GM18502 (cell line): ENCODE results near the gene ALDH3B1.
A peak's percentile ranks its signal among the peaks of the same experiment; 100 is the strongest.

ENCODE experiments used
- ATAC-seq: cut with Tn5 transposase; IDR thresholded peaks from one replicate; pipeline ENCODE4 v1.9.1; 2021; ENCODE audit warnings: mild to moderate bottlenecking; ENCODE audit not compliant: unreplicated experiment, poor library complexity

Gene ALDH3B1

GRCh38 chr11:68027667-68028066, 17.5 kb downstream of the ALDH3B1 start:
- ATAC-seq: no peak

- no peak for ATAC-seq
Observed at GRCh38 chr11:68028802-68029545, 18.8 kb downstream of the ALDH3B1 start.

DNA sequence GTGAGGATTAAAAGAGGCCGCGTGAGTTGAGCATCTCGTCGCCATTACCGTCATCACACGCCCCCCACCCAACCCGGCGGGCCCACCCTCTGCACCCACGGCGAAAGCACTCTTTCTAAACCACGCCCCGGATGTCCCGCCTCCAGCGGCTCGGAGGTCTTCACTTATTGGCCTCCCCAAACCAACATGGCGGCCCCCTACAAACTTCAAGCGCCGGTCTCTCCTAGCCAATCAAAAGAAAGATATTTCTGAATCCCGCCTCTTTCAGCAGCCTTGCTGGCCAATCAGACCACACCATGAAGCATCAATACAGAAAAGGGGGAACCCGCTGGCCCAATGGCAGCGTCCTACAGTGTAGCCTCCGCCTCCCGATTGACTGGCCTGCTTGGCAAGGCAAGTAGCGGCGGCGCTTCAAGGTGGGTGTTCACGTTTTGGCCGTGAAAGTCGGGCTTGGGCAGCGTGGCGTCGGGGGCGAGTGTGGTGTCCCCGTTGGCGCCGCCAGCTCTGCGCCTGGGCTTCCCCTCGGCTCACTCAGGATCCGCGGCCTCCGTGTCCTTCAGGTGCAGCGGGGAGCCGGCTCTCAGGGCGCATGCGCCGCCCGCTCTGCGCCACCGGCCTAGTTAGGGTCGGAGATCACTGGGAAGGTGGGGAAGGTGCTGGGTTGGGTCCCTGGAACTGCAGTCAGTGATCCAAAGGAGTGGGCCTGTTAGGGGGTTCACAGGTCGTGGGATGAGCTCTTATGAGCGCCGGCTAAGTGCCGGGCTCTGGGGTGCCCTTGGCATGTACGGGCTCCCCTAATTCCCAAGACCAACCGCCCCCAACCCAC, 20.4 kb downstream of the ALDH3B1 start, which contains the start of gene NDUFS8:
TSS of gene NDUFS8 (plus strand) at position 364 of the 826 bp plus-strand sequence. CDS start 1,471 bp downstream, outside the sequence.
- peak; percentile 96 for ATAC-seq

GRCh38 chr11:68031144-68031464, 21.0 kb downstream of the ALDH3B1 start:
- ATAC-seq: no peak

- no peak for ATAC-seq
Observed at GRCh38 chr11:68032003-68032402, 21.9 kb downstream of the ALDH3B1 start.

- ATAC-seq: no peak
Observed at GRCh38 chr11:68032997-68033707, 23.0 kb downstream of the ALDH3B1 start.

DNA sequence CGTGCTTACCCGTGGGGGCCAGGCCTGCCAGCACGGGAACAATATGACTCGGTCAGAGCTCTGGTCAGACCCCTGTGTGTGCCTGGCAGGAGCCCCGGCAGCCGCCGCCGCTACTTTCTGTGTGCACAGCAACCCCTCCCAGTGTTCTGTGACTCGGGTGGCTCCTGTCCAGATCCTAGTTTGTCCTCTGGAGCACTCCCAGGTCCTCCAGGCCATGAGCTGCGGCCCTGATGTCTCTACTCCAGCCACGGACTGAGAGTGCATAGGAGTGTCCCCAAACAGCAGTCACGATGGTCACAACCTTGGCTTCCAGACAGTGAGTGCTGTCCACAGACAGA, 23.6 kb downstream of the ALDH3B1 start:
- no peak for ATAC-seq

DNA sequence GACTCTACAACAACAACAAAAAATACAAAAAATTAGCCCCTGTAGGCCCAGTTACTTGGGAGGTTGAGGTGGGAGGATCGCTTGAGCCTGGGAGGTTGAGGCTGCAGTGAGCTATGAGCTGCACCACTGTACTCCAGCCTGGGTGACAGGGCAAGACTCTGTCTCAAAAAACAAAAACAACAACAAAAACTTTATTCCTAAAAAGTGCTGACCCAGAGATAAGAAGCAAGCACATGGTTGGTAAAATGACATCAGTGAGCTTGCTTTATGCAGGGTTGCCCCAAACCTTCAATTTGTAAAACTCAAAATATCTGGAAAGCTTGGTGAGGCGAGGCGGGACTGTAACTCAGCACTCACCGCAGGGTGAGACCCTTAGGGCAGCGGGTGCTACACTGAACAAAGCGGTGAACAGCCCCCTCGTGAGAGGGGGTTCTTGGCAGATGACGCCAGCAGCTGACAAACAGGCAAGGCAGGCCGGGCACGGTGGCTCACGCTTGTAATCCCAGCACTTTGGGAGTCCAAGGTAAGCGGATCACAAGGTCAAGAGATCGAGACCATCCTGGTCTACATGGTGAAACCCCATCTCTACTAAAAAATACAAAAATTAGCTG, 25.2 kb downstream of the ALDH3B1 start:
- ATAC-seq: no peak

GRCh38 chr11:68036141-68036716, 26.1 kb downstream of the ALDH3B1 start:
- no peak for ATAC-seq

GRCh38 chr11:68036717-68037239, 26.7 kb downstream of the ALDH3B1 start:
- no peak for ATAC-seq

GRCh38 chr11:68037411-68038225, 27.5 kb downstream of the ALDH3B1 start:
- no peak for ATAC-seq

- no peak for ATAC-seq
Observed at GRCh38 chr11:68038226-68038717, 28.1 kb downstream of the ALDH3B1 start.

DNA sequence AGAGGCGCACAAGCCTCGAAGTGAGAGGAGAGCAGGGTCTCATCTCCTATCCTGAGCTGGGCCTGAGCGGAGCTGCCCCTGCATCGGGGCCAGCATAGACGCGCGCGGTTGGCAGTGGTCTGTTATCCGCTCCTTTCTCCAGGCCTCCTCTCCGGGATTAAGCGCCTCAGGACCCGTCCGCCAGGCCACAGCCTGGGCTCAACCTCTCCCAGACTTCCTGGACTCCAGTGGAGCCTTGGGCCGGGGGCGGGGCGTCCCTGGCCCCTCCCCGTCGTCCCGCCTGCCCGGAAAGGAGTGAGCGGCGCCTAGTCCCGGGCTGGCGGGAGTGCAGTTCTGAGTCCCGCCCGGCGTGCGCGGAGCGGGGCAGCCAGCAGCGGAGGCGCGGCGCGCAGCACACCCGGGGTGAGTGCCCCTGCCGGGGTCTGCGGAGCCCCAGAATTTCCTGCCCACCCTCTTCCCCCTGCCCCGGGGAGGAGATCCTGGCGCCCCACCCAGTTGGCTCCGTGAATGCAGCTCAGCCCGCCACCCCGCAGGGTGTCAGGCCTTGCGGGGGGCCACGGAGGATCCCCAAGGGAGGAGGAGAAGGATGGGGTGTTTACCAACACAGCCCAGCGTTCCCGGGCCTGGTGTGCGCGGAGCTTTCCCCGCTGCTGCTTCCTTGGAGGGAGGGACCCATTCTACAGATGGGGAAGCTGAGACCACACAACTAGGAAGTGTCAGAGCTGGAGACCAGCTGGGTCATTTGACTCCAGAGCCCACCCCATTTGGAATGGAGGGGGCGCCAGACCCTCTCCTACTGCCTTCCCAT, 28.8 kb downstream of the ALDH3B1 start, which contains the start of gene TCIRG1:
TSS of gene TCIRG1 (plus strand) at position 308 of the 808 bp plus-strand sequence. CDS start 2,247 bp downstream, outside the sequence.
- ATAC-seq: peak; percentile 57

DNA sequence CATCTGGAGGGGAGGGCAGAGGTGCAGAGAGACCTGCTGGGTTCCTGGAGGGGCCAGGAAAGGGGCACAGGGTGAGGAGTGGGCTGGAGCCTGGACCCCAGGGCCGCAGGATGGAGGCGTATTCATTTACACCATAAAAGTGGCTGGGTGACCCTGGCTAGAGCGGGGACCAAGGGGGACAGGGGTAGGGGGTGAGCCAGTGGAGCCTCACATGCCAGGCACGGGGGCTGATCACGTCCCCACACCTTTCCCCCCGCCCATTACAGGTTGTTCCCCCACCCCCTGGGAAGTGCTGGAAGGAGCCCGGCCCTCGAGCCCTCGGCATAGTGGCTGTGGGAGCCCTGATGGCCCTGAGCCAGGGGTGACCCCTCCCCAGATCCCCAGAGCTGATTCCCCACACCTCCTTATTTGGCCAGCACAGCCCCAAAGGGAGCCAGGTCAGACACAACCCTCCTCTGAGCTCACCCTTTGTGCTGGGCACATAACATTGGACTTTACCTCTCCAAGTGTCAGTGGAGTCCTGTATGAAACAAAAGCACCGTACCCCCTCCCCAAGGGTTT, 29.5 kb downstream of the ALDH3B1 start:
- ATAC-seq: peak; percentile 2

DNA sequence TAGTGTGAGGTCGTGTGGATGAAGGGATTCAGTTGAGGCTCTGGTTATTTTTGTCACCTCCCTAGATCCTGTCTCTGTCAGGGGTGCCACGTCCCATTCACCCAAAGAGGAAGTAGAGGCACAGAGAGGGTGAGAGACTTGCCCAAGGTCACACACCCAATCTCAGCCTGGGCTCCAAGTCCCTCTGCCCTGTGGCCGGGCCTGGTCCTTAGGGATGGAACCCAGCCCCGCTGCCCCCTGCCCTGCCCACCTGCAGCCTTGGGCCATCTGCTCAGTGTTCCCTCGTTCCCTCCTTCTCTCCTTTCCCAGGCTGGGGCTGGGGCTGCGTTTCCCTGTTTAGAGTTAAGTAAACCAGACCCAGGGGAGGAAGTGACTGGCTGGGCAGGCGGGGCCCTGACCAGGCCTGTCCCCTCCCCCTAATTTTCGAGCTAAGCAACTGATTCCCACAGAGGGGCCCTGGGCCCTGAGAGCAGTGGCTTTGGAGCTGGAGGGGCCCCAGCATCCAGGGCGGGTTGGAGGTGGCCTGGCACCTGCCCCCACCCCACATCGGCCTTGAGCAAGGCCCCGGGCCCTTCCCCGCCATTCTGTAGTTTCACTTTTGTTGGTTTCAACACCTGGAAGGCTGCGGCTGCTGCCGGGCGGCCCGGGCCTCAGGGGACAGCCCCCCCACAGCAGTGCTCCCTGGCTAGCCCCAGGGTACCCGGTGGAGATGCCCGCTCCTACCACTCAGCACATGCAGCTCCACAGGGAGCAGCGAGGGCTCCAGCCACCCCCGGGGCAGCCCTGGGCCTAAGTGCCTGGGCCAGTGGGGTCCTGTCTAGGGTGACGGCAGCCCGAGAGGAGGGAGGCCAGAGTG, 30.2 kb downstream of the ALDH3B1 start:
- ATAC-seq: peak; percentile 36

DNA sequence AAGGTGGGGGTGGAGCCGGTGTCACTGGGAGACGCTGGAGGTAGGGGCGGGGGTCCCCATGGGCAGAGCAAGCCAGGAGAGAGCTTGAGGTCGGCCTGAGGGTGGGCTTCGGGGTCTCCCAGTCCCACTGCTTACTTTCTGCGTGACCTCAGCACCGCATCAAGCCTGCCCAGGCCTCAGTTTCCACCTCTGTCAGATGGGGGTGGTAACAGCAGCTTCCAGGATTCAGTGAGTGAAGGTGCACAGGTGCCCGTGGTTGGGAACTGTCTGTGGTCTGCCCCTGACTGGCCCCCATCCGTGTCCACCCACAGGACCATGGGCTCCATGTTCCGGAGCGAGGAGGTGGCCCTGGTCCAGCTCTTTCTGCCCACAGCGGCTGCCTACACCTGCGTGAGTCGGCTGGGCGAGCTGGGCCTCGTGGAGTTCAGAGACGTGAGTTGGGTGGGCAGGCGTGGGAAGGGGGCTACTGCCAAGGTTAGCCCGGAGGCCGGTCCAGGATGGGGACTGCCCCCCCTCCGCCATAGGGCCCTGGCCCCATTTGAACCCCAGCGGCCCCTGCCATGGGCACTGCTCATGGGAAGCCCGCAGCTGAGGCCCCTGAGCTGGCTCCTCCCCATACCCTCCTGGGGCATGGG, 30.9 kb downstream of the ALDH3B1 start:
- no peak for ATAC-seq
